ENCODE data around the gene ST6GALNAC2.
A peak's percentile ranks its signal among the peaks of the same experiment; 100 is the strongest.

ST6GALNAC2 gene

DNA sequence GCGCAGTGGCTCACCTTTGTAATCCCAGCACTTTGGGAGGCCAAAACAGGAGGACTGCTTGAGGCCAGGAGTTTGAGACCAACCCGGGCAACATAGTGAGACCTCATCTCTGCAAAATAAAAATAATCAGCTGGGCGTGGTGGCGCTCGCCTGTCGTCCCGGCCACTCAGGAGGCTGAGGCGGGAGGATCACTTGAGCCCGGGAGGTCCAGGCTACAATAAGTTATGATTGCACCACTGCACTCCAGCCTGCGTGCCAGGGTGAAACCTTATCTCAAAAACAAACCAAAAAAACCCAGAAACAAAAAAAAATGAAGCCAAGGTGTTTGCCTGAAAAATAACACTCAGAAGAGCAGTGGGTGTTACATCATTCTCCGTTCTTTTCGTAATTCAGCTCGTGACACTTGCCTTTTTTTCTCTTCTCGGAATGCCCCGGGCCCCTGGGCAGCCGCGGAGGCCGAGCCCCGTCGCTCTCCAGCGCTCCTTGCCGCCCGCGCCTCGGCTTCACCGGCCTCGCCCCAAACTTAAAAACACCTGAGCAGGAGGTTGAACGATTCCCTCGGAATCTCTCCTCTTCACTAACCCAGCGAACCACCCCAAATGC lies 28.8 kb downstream of the ST6GALNAC2 start:
- in situ Hi-C loops (cut with HindIII; ENCODE audit: low sequenced_read_pairs): no loop called here
- no peak for DNase-seq (ENCODE audit: low read depth, low spot score)

DNA sequence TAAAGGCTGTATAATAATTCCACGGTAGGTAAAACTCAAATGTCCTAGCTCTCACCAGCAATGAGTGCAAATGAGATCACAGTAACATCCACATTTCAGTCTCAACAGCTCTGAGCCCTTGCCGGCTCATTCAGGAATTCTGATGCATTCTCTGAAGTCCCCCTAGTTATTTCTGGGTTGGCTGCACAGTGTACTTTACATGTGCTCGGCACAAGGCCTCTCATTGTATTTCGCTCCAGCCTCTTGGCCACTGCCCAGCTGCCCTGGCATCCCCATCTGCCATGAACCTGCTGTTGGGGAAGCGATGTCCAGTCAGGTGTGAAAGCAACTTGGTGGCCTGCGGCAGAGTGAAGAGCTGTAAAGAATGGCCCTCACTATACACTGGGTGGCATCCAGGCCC lies 31.5 kb downstream of the ST6GALNAC2 start:
- DNase-seq (ENCODE audit: low read depth, low spot score): no peak
- H3K4me3 ChIP-seq (ENCODE audit: low read depth, low read length): no peak overlapping the region
- in situ Hi-C loops (cut with HindIII; ENCODE audit: low sequenced_read_pairs): no loop called here
- TF ChIP-seq, protein P1, sequence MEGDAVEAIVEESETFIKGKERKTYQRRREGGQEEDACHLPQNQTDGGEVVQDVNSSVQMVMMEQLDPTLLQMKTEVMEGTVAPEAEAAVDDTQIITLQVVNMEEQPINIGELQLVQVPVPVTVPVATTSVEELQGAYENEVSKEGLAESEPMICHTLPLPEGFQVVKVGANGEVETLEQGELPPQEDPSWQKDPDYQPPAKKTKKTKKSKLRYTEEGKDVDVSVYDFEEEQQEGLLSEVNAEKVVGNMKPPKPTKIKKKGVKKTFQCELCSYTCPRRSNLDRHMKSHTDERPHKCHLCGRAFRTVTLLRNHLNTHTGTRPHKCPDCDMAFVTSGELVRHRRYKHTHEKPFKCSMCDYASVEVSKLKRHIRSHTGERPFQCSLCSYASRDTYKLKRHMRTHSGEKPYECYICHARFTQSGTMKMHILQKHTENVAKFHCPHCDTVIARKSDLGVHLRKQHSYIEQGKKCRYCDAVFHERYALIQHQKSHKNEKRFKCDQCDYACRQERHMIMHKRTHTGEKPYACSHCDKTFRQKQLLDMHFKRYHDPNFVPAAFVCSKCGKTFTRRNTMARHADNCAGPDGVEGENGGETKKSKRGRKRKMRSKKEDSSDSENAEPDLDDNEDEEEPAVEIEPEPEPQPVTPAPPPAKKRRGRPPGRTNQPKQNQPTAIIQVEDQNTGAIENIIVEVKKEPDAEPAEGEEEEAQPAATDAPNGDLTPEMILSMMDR (IDR thresholded peaks at IDR 0.05; ENCODE audit: low read depth, low read length): no peak

More for the DNA sequence above, 28.8 kb downstream of the ST6GALNAC2 start:
- TF ChIP-seq, protein P1 (IDR thresholded peaks at IDR 0.05; ENCODE audit: low read depth, low read length): no peak
- H3K4me3 ChIP-seq (ENCODE audit: low read depth, low read length): peak overlapping the region; percentile 76

DNA sequence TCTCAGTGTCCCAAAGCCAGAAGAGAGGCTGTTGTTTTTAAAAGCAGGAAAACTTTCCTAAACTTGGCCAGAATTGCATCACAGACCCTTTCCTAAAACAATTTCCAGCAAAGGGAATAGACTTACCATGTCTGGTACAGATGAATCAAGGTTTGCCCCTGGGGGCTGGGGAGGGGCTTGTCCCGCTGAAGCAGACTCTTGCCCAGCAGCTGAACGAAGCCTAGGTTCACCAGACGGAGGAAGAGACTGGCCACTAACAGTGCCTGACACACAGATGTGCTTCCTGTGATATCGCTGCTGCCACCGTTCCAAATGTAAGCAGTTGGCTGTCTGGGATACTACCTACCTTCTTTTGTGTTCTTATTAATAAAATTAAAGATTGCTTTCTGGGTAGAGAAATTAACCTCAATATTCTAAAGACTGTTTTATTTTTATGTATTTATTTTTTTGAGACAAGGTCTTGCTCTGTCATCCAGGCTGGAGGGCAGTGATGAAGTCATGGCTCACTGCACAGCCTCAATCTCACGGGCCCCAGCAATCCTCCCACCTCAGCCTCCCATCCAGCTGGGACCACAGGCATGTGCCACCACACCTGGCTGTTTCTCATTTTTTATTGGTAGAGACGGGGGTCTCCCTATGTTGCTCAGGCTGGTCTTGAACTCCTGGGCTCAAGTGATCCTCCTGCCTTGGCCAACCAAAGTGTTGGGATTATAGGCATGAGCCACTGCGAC lies 32.3 kb downstream of the ST6GALNAC2 start:
- no peak overlapping the region for H3K4me3 ChIP-seq (ENCODE audit: low read depth, low read length)
- in situ Hi-C loops (cut with HindIII; ENCODE audit: low sequenced_read_pairs): no loop called here
- DNase-seq (ENCODE audit: low read depth, low spot score): no peak
- TF ChIP-seq, protein P1 (IDR thresholded peaks at IDR 0.05; ENCODE audit: low read depth, low read length): no peak

DNA sequence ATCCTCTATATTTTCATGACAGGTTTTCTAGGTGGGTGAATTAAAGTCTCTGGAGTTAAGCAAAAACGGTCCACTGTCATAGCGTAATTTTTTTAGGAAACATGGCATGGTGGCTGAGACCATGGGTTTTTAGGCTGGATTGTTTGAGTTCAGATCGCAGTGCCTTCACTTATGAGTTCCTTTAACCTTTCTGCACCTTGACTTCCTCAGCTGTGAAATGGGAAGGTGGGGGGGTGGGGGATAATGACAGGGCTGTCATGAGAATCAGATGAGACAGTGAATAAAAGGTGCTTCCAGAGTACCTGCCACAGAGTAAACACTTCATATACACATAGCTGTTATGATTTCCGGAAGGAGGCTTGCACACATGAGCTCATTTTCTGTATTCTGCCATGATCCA lies 34.0 kb downstream of the ST6GALNAC2 start:
- in situ Hi-C loops (cut with HindIII; ENCODE audit: low sequenced_read_pairs): no loop called here
- H3K4me3 ChIP-seq (ENCODE audit: low read depth, low read length): no peak overlapping the region
- DNase-seq (ENCODE audit: low read depth, low spot score): no peak
- TF ChIP-seq, protein P1 (IDR thresholded peaks at IDR 0.05; ENCODE audit: low read depth, low read length): no peak

DNA sequence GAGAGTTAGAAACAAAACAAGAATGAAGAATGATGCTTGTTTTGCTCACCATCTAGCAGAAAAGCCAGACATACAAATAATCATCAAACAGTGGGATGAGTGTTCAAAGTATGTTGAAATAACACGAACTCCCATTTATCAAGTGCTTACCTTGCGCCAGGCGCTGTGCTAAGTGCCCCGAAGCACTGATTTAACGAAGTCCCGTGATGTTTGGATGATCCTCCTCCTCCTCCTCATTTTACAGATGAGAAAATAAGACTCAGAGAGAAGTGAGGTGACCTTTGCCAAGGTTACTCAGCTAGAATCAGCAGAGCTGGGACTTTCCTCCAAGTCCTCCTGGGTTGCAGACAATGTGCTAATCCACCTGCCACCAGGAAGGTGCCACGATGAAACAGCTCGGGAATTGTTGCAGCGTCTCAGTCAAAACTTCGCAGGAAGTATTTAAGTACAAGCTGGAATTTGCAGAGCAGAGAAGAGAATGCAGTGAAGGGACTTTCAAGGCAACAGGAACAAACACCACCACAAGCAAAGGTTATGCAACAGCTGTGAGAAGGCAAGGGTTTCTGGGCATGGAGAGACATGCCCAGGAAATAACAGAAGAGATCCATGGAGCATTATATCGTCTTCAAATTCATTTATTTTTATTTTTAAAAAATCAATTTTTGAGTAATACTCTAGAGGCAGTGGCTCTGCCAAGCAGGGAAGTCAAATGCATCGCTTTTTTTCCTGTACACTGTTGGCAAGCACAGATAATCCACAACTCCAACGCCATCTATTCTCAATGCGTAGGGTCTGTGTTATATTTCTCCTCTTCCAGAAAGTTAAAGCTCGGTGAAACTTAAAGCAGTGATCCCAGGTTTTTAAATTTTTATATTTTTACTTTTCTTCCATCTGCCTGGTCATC lies 34.7 kb downstream of the ST6GALNAC2 start:
- TF ChIP-seq, protein P1 (IDR thresholded peaks at IDR 0.05; ENCODE audit: low read depth, low read length): no peak
- peak; percentile 26 for DNase-seq (ENCODE audit: low read depth, low spot score)
- H3K4me3 ChIP-seq (ENCODE audit: low read depth, low read length): no peak overlapping the region
- in situ Hi-C loops (cut with HindIII; ENCODE audit: low sequenced_read_pairs): no loop called here

DNA sequence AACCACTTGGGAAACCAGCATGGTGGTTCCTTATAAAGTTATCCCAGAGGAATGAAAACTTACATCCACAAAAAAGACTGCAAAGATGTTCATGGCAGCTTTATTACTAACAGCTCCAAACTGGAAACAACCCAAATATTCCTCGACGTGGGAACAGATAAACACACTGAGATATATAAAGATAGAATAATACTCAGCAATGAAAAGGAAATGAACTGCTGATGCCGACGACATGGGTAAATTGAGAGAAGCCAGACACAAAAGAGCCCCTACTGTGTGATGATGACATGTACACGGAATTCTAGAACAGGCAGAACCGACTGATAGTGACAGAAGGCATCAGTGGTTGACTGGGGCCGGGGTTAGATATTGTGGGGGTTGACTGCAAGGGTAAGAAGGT lies 36.1 kb downstream of the ST6GALNAC2 start:
- H3K4me3 ChIP-seq (ENCODE audit: low read depth, low read length): no peak overlapping the region
- in situ Hi-C loops (cut with HindIII; ENCODE audit: low sequenced_read_pairs): no loop called here

More for the DNA sequence above, 36.1 kb downstream of the ST6GALNAC2 start:
- TF ChIP-seq, protein P1 (IDR thresholded peaks at IDR 0.05; ENCODE audit: low read depth, low read length): no peak
- no peak for DNase-seq (ENCODE audit: low read depth, low spot score)

Measured in astrocyte of the spinal cord (primary cell).